Measurements from ENCODE around the gene MMP20. TPM values are rescaled to one million over a fixed set of nuclear protein-coding genes. Genes with fewer than 3 reads are reported as not detected.

MMP20 gene
- polyA plus RNA-seq, 1 donor (not counting 4 experiments of a cell fraction or from before 2014, with no cell fraction given) = not detected

DNA sequence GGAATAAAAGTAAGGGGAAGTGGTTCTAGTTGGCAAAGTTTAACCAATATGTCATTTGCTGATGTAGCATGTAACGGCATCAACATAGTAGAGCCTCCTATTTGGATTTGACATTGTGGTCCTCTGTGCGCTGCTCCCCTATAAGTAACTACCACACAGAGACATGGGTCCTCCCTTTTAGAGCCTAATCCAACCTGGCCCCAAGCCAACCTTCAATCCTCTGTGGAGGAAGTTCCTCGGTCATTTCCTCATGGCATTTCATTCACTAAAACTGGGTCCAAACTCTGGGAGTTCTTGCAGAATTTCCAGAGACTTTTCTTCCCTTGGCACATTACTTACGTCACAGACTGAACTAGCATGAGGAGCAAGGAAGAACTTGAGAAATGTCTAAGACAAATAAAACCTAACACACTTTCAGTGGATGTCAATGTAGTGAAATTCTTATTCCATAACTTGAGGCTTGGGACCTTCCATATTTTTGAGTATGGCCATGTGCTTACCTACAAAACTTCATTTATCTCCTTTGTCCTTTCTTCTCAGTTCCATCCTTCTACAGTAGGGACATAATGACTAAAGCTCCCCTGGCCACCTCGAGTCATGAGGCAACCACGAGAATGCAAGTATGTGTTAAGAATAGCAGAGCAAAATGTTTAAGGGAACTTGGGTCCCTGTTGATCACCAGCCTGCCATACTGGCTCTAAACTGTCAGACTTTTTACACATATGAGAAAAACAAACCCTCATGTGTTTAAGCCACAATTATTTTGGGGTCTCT is 34.7 kb downstream of the MMP20 start:
- no peaks in the 10 kb centered on the region for H4K20me1 ChIP-seq (ENCODE audit: control insufficient read depth, extremely low read depth, insufficient read depth, low read length)
- H3K79me2 ChIP-seq (ENCODE audit: control insufficient read depth, insufficient read depth, low read length) = no peaks in the 10 kb centered on the region
- dilution Hi-C loops (cut with MboI; ENCODE audit: extremely low pct_ligation_motif_present, low sequenced_read_pairs) = no loop called here
- no peak overlapping the region for H3K4me3 ChIP-seq (ENCODE audit: control insufficient read depth in 2 of 3, extremely low read depth in 1 of 3, insufficient read depth in 2 of 3, low read depth in 1 of 3, low read length in 3 of 3)
- no peak overlapping the region for H3K9ac ChIP-seq (ENCODE audit: control insufficient read depth, extremely low read depth, insufficient read depth, low read length)
- DNase-seq (ENCODE audit: low read depth, low spot score) (no peak), FAIRE-seq (no peak)
- no peak overlapping the region for H2AFZ ChIP-seq (ENCODE audit: control insufficient read depth, low read length)
- no peak overlapping the region for H3K27ac ChIP-seq (ENCODE audit: control insufficient read depth, insufficient read depth, low read length)
- H3K27me3 ChIP-seq (ENCODE audit: control insufficient read depth, extremely low read depth, insufficient read depth, low read length) = no peaks in the 10 kb centered on the region
- no peaks in the 10 kb centered on the region for H3K9me1 ChIP-seq (ENCODE audit: control insufficient read depth, extremely low read depth, insufficient read depth, low read length)
- TF ChIP-seq, protein P1, sequence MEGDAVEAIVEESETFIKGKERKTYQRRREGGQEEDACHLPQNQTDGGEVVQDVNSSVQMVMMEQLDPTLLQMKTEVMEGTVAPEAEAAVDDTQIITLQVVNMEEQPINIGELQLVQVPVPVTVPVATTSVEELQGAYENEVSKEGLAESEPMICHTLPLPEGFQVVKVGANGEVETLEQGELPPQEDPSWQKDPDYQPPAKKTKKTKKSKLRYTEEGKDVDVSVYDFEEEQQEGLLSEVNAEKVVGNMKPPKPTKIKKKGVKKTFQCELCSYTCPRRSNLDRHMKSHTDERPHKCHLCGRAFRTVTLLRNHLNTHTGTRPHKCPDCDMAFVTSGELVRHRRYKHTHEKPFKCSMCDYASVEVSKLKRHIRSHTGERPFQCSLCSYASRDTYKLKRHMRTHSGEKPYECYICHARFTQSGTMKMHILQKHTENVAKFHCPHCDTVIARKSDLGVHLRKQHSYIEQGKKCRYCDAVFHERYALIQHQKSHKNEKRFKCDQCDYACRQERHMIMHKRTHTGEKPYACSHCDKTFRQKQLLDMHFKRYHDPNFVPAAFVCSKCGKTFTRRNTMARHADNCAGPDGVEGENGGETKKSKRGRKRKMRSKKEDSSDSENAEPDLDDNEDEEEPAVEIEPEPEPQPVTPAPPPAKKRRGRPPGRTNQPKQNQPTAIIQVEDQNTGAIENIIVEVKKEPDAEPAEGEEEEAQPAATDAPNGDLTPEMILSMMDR (optimal IDR thresholded peaks at IDR 0.05 in 1 of 3, IDR thresholded peaks at IDR 0.05 in 1 of 3, conservative IDR thresholded peaks at IDR 0.05 in 1 of 3; ENCODE audit: extremely low read depth in 1 of 3, insufficient read depth in 2 of 3, low read length in 3 of 3) = no peak
- no peak for TF ChIP-seq EZH2 (IDR thresholded peaks at IDR 0.05; ENCODE audit: low read length)
- no peak overlapping the region for H3K4me2 ChIP-seq (ENCODE audit: control insufficient read depth, extremely low read depth, insufficient read depth, low read depth, low read length)
- H3K36me3 ChIP-seq (ENCODE audit: control insufficient read depth in 2 of 2, extremely low read depth in 1 of 2, insufficient read depth in 2 of 2, low read length in 2 of 2) = no peaks in the 10 kb centered on the region
- H3K9me3 ChIP-seq (ENCODE audit: control insufficient read depth, low read depth, low read length) = no peaks in the 10 kb centered on the region
- H3K4me1 ChIP-seq (ENCODE audit: control insufficient read depth, extremely low read depth, insufficient read depth, low read length) = peaks cover 11% of the 10 kb centered on the region

DNA sequence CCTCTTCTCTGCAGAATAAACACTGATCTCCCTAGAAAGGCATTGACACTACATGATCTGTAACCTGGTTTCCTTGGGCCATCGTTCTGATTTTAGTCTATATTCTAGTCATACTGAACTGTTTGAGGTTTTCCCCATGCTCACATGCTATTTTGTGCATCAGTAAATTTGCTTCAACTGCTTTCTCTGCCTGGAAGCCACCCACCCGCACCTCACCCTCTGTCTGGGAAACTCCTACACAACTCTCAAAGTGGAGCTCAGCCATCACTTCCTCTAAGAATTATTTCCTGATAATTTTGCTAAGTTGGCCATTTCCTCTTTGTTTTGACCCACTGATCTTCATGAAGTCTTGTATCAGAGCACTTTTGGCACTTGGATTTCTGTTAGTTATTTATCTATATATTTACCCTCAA is 36.1 kb downstream of the MMP20 start:
- H3K9me3 ChIP-seq (ENCODE audit: control insufficient read depth, low read depth, low read length) = no peaks in the 10 kb centered on the region
- no peak for FAIRE-seq
- dilution Hi-C loops (cut with MboI; ENCODE audit: extremely low pct_ligation_motif_present, low sequenced_read_pairs) = no loop called here

More for the DNA sequence above, 36.1 kb downstream of the MMP20 start:
- no peaks in the 10 kb centered on the region for H3K27me3 ChIP-seq (ENCODE audit: control insufficient read depth, extremely low read depth, insufficient read depth, low read length)
- H3K9me1 ChIP-seq (ENCODE audit: control insufficient read depth, extremely low read depth, insufficient read depth, low read length) = no peaks in the 10 kb centered on the region
- no peaks in the 10 kb centered on the region for H4K20me1 ChIP-seq (ENCODE audit: control insufficient read depth, extremely low read depth, insufficient read depth, low read length)
- H3K79me2 ChIP-seq (ENCODE audit: control insufficient read depth, insufficient read depth, low read length) = no peaks in the 10 kb centered on the region
- H3K36me3 ChIP-seq (ENCODE audit: control insufficient read depth in 2 of 2, extremely low read depth in 1 of 2, insufficient read depth in 2 of 2, low read length in 2 of 2) = no peaks in the 10 kb centered on the region
- no peak overlapping the region for H2AFZ ChIP-seq (ENCODE audit: control insufficient read depth, low read length)
- H3K27ac ChIP-seq (ENCODE audit: control insufficient read depth, insufficient read depth, low read length) = no peak overlapping the region
- H3K4me2 ChIP-seq (ENCODE audit: control insufficient read depth, extremely low read depth, insufficient read depth, low read depth, low read length) = no peak overlapping the region
- TF ChIP-seq, protein P1 (optimal IDR thresholded peaks at IDR 0.05 in 1 of 3, IDR thresholded peaks at IDR 0.05 in 1 of 3, conservative IDR thresholded peaks at IDR 0.05 in 1 of 3; ENCODE audit: extremely low read depth in 1 of 3, insufficient read depth in 2 of 3, low read length in 3 of 3) = no peak
- TF ChIP-seq EZH2 (IDR thresholded peaks at IDR 0.05; ENCODE audit: low read length) = no peak
- H3K4me1 ChIP-seq (ENCODE audit: control insufficient read depth, extremely low read depth, insufficient read depth, low read length) = peaks cover 11% of the 10 kb centered on the region
- no peak overlapping the region for H3K4me3 ChIP-seq (ENCODE audit: control insufficient read depth in 2 of 3, extremely low read depth in 1 of 3, insufficient read depth in 2 of 3, low read depth in 1 of 3, low read length in 3 of 3)
- no peak for DNase-seq (ENCODE audit: low read depth, low spot score)
- no peak overlapping the region for H3K9ac ChIP-seq (ENCODE audit: control insufficient read depth, extremely low read depth, insufficient read depth, low read length)
